HUES6 (cell line): ENCODE results near the gene ZFHX3.

Source experiments
- H3K27ac ChIP-seq: 2 replicates; pipeline ENCODE4 v1.7.0; 2013; ENCODE audit warnings: low read depth, mild to moderate bottlenecking, low read length, inconsistent platforms
- H3K27me3 ChIP-seq: 2 replicates; pipeline ENCODE4 v1.6.1; 2013; ENCODE audit warnings: low read length; ENCODE audit not compliant: control insufficient read depth, insufficient read depth
- H3K36me3 ChIP-seq: 2 replicates; pipeline ENCODE4 v1.6.1; 2013; ENCODE audit warnings: low read length; ENCODE audit not compliant: control insufficient read depth, insufficient read depth
- H3K4me1 ChIP-seq: 2 replicates; pipeline ENCODE4 v1.6.1; 2013; ENCODE audit warnings: low read length; ENCODE audit not compliant: control insufficient read depth, insufficient read depth
- H3K4me3 ChIP-seq: 2 replicates; pipeline ENCODE4 v1.5.1; 2013; ENCODE audit warnings: low read depth, low read length
- H3K9ac ChIP-seq: one replicate; pipeline ENCODE4 v1.6.1; 2013; ENCODE audit warnings: mild to moderate bottlenecking, low read length
- H3K9me3 ChIP-seq: 2 replicates; pipeline ENCODE4 v1.6.1; 2013; ENCODE audit warnings: low read depth, low read length; ENCODE audit not compliant: control insufficient read depth, insufficient read depth

ZFHX3 gene

DNA sequence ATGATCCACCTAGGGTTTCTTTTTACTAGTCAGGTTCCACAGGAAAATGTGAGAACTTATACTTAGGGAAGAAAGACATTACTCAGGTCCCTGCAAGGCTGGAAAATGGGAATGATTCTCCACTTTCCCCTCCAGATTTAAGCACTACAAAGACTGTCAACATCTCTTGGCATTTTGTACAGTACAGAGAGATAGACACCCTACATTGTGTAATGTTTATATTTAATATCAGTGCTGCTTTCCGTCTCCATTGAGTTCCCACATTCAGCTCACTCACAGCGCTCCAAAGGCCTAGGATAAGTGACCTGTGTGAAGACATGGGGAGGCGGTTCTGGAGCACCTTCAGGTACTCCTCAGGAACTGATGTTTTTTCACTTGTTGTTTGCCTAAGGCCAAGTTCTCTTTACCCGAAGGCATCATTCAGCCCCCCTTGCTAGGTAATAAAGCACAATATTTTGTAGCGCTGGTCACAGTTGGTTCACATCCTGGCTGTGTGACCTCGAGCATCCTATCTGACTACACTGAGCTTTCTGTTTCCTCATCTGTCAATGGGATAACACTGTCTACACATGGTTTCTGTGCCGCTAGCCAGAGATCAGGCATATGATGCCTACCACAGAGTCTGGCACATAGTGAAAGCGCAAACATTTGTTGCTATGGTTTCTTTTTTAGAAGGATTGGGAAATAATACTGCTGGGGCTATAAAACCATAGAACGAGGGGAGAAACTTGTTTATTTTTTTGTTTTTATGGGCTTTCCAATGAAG, 226.6 kb downstream of the ZFHX3 start:
- Histone ChIP-seq H3K27ac (no peak overlapping the region), H3K27me3 (no peaks in the 10 kb centered on the region), H3K4me1 (no peaks in the 10 kb centered on the region), H3K36me3 (no peaks in the 10 kb centered on the region), H3K4me3 (no peak overlapping the region), H3K9ac (no peak overlapping the region), H3K9me3 (no peaks in the 10 kb centered on the region)

DNA sequence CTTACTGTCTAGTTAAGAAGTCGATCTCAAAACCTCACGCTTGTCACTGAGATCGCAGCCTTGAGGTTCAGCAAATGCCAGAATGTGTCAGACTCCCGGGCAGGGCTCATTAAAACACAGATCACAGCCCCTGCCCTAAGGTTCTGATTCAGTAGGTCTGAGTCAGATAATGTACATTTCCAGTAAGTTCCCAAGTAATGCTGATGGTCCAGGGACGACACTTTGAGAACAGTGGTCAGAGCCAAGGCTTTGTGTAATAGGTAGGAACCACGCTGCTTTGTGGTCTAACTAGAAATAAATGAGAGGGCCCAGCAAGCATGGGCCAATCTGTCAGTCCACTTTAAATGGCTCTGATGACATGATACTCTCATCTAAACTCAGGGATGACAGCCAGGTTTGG, 228.6 kb downstream of the ZFHX3 start:
- Histone ChIP-seq H3K36me3 (no peaks in the 10 kb centered on the region), H3K4me1 (no peaks in the 10 kb centered on the region), H3K9me3 (no peaks in the 10 kb centered on the region), H3K27me3 (no peaks in the 10 kb centered on the region), H3K4me3 (no peak overlapping the region), H3K9ac (no peak overlapping the region), H3K27ac (no peak overlapping the region)

DNA sequence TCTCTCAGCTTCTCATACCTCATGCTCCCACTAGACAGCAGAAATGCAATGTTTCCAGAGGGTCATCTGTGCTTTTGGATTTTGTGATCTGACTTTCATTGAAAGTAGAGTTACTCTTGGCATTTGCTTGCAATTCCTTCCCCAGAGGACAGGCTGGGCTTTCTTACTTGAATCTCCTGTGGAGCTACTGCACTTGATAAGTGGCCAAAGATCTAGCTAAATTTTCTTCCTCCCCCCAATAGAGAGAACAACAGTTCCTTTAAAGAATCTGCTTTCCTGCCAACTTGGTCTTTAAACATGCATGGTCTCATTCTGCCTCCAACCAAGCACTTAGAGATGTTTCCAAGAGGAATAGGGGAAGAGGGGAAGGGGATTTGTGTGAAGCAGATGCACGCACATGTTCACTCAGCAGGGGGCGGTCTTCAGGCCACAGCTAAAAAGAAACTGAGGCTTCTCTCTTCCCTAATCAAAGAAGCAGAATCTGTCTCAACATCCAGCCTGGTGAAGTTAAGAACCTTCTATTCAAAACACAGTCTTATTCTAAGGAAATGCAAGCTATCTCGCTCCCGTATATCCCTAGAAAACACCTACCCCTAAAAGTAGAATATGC, 229.6 kb downstream of the ZFHX3 start:
- no peaks in the 10 kb centered on the region for H3K9me3 ChIP-seq
- H3K27me3 ChIP-seq = no peaks in the 10 kb centered on the region
- no peak overlapping the region for H3K9ac ChIP-seq
- H3K4me3 ChIP-seq = no peak overlapping the region
- no peaks in the 10 kb centered on the region for H3K36me3 ChIP-seq
- no peaks in the 10 kb centered on the region for H3K4me1 ChIP-seq
- H3K27ac ChIP-seq = no peak overlapping the region

DNA sequence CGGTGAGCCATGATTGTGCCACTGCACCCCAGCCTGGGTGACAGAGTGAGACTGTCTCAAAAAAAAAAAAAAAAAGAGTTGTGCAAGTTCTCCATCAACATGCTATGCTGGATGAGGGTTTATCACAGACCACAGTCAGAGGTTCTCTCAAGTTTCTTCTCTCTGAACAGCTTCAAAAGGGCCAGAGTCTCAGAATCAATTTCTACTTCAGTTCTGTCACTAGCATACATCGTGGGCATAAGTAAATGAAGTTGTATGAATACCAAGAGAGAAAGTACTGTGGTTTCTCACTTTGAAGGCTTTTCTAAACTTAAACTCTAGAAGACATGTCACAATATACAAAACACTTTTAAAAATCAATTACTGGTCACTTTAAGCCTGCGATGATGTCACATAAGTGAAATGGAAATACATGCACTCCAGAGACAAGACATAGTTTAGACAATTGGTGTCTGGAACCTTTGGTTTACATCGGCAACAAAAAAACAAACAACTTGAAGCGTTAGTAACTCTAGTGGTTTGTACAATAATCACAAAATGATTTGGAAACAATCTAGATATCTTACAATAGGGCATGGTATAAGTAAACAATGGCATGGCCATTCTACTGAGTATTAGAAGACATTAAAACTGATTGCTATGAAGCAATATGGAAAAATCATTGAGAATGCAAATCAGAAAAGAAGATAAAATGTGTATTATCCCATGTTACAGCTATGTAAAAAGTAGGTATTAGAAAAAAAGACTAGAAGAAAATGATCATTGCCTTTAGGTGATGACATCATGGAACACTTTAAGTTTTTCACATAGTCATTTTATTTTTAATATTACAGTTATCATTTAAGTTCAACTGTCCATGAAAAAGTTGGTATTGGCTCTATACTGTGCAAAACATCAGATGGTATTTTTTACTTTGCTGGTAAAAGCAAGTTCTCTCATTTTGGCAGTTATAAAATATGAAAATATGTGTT, 232.3 kb downstream of the ZFHX3 start:
- no peak overlapping the region for H3K27ac ChIP-seq
- no peak overlapping the region for H3K4me3 ChIP-seq
- H3K4me1 ChIP-seq = no peaks in the 10 kb centered on the region
- H3K9ac ChIP-seq = no peak overlapping the region
- H3K36me3 ChIP-seq = no peaks in the 10 kb centered on the region
- H3K9me3 ChIP-seq = no peaks in the 10 kb centered on the region
- no peaks in the 10 kb centered on the region for H3K27me3 ChIP-seq

GRCh38 chr16:72814226-72814625, 233.7 kb downstream of the ZFHX3 start:
- no peak overlapping the region for H3K27ac ChIP-seq
- H3K36me3 ChIP-seq = no peaks in the 10 kb centered on the region
- no peaks in the 10 kb centered on the region for H3K4me1 ChIP-seq
- no peak overlapping the region for H3K9ac ChIP-seq
- no peaks in the 10 kb centered on the region for H3K9me3 ChIP-seq
- H3K27me3 ChIP-seq = no peaks in the 10 kb centered on the region
- H3K4me3 ChIP-seq = no peak overlapping the region

GRCh38 chr16:72812672-72813071, 235.3 kb downstream of the ZFHX3 start:
- H3K36me3 ChIP-seq = no peaks in the 10 kb centered on the region
- no peaks in the 10 kb centered on the region for H3K9me3 ChIP-seq
- no peaks in the 10 kb centered on the region for H3K27me3 ChIP-seq
- H3K9ac ChIP-seq = no peak overlapping the region
- no peak overlapping the region for H3K27ac ChIP-seq
- no peak overlapping the region for H3K4me3 ChIP-seq
- H3K4me1 ChIP-seq = no peaks in the 10 kb centered on the region

DNA sequence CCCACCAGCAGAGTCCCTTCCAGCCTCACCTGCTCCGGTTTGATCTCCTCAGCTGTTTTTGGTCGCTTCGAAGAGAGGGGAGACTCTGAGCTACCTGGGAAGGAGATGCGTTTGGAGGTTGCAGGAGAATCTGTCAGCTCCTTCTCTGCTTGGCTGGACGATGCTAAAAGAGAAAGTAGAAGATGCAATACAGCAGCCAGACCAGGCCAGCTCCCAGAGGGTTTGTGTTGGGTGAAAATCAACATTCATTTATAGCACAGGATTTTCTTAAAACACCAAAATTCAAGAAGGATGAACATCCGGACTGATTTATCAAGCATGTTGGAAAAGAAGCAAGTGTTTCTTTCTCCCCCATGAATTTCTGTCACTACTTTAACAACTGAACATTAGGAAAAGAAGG, 236.1 kb downstream of the ZFHX3 start:
- Histone ChIP-seq H3K36me3 (no peaks in the 10 kb centered on the region), H3K27ac (no peak overlapping the region), H3K4me3 (no peak overlapping the region), H3K9me3 (no peaks in the 10 kb centered on the region), H3K27me3 (no peaks in the 10 kb centered on the region), H3K4me1 (no peaks in the 10 kb centered on the region), H3K9ac (no peak overlapping the region)

DNA sequence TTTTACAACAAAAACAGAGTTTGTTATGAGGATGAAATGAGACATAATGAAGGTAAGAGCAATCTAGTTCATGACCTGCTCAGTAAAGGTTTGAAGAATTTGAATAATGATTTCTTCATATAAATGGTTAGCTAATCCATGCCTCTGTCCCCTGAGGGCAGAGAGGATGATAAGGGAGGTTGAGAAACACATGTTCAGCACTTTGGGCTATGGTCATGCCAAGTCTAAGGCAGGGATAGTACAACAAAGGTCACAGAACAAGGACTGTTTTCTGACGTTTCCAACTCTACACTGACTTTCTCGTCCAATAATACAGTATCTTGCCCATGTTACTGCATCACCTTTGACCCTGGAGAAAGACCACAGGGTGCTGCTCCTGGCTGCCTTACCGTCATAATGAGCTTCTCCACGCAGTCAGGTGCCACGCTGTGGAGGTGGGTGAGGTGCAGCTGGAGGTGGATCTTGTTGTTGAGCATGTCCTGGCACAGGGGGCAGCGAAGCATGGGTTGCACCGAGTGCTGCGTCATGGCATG, 236.7 kb downstream of the ZFHX3 start:
- no peaks in the 10 kb centered on the region for H3K36me3 ChIP-seq
- H3K9me3 ChIP-seq = no peaks in the 10 kb centered on the region
- no peak overlapping the region for H3K4me3 ChIP-seq
- no peak overlapping the region for H3K27ac ChIP-seq
- no peaks in the 10 kb centered on the region for H3K4me1 ChIP-seq
- H3K27me3 ChIP-seq = no peaks in the 10 kb centered on the region
- no peak overlapping the region for H3K9ac ChIP-seq

GRCh38 chr16:72810480-72810879, 237.4 kb downstream of the ZFHX3 start:
- H3K9me3 ChIP-seq = no peaks in the 10 kb centered on the region

GRCh38 chr16:72809446-72809845, 238.5 kb downstream of the ZFHX3 start:
- no peaks in the 10 kb centered on the region for H3K27me3 ChIP-seq
- no peaks in the 10 kb centered on the region for H3K36me3 ChIP-seq
- H3K4me3 ChIP-seq = no peak overlapping the region
- no peak overlapping the region for H3K27ac ChIP-seq
- no peak overlapping the region for H3K9ac ChIP-seq
- no peaks in the 10 kb centered on the region for H3K9me3 ChIP-seq
- H3K4me1 ChIP-seq = no peaks in the 10 kb centered on the region

More at GRCh38 chr16:72810480-72810879, 237.4 kb downstream of the ZFHX3 start:
- no peak overlapping the region for H3K9ac ChIP-seq
- no peak overlapping the region for H3K27ac ChIP-seq
- no peak overlapping the region for H3K4me3 ChIP-seq
- H3K4me1 ChIP-seq = no peaks in the 10 kb centered on the region
- no peaks in the 10 kb centered on the region for H3K27me3 ChIP-seq
- H3K36me3 ChIP-seq = no peaks in the 10 kb centered on the region
